ENCODE measurements around the gene PLEKHM2. TPM values are rescaled to one million over a fixed set of nuclear protein-coding genes. Genes with fewer than 3 reads are reported as not detected.

The PLEKHM2 gene
- total and polyA plus RNA-seq, 2 of the 4 experiments (the other 2 are of a cell fraction): 24.7 to 48.0 TPM

GRCh38 chr1:15656464-15656863 is 27.7 kb upstream of the PLEKHM2 start:
- no peak for TF ChIP-seq FOS (IDR thresholded peaks at IDR 0.05; ENCODE audit: low read depth, low read length)
- H2BK120ac ChIP-seq (ENCODE audit: low read depth, low read length): no peak overlapping the region
- no peak overlapping the region for H3K9ac ChIP-seq (ENCODE audit: low read depth, low read length)
- H2BK20ac ChIP-seq (ENCODE audit: low read depth, low read length): no peak overlapping the region
- dilution Hi-C loops (cut with HindIII; ENCODE audit: low sequenced_read_pairs, unreplicated experiment): no loop called here
- no peak overlapping the region for H3K14ac ChIP-seq (replicated peaks; ENCODE audit: low read depth, low read length)
- POLR2A ChIA-PET (ENCODE audit: unreplicated experiment): no interaction called here
- H3K9me1 ChIP-seq (ENCODE audit: insufficient read depth, low read length): peaks cover 3% of the 10 kb centered on the region; the same call in 1 of the 2 replicates
- H3K18ac ChIP-seq (ENCODE audit: low read depth, low read length): no peak overlapping the region
- H2BK15ac ChIP-seq (ENCODE audit: low read depth, low read length): no peak overlapping the region
- no peak overlapping the region for H2BK5ac ChIP-seq (ENCODE audit: low read depth, low read length, poor library complexity, severe bottlenecking)
- H4K8ac ChIP-seq (ENCODE audit: low read depth in 2 of 2, low read length in 2 of 2): no peak overlapping the region
- H3K36me3 ChIP-seq (ENCODE audit: control insufficient read depth, insufficient read depth, low read length): peaks cover 21% of the 10 kb centered on the region
- no peak for ATAC-seq (ENCODE audit: low read depth)
- H3K79me1 ChIP-seq (ENCODE audit: low read depth in 1 of 2, low read length in 2 of 2): peaks cover 14 to 18% of the 10 kb centered on the region in 2 experiments; a peak in 3 of 4 replicates
- H3K4me3 ChIP-seq (ENCODE audit: insufficient read depth, low read depth, low read length): no peak overlapping the region
- CTCF ChIA-PET: no interaction called here
- H3K27me3 ChIP-seq (ENCODE audit: control insufficient read depth, insufficient read depth, low read length): no peaks in the 10 kb centered on the region
- no peaks in the 10 kb centered on the region; the same call in 1 of the 2 replicates for H4K20me1 ChIP-seq (ENCODE audit: insufficient read depth, low read length)
- H2AFZ ChIP-seq (replicated peaks; ENCODE audit: low read length, poor library complexity): no peak overlapping the region
- no peak overlapping the region for H4K5ac ChIP-seq (ENCODE audit: low read depth, low read length)
- H4K91ac ChIP-seq (ENCODE audit: insufficient read depth, low read depth, low read length): no peak overlapping the region
- H3K27ac ChIP-seq (ENCODE audit: insufficient read depth, low read length): no peak overlapping the region
- no peak overlapping the region for H3K23ac ChIP-seq (ENCODE audit: low read depth, low read length)
- no peak overlapping the region for H3K4me2 ChIP-seq (ENCODE audit: low read depth, low read length)
- no peaks in the 10 kb centered on the region for H3K9me3 ChIP-seq (ENCODE audit: control insufficient read depth, insufficient read depth, low read length)
- intact Hi-C loops (cut with micrococcal nuclease): no loop called here
- H3K4me1 ChIP-seq (ENCODE audit: control insufficient read depth, insufficient read depth, low read length): no peaks in the 10 kb centered on the region
- BruUV-seq (replicated peaks): no TSS peak
- no peak overlapping the region for H3K4ac ChIP-seq (ENCODE audit: low read depth, low read length)
- H2AK5ac ChIP-seq (ENCODE audit: low read depth, low read length): no peak overlapping the region
- H3K56ac ChIP-seq (ENCODE audit: extremely low read depth, insufficient read depth, low read length): no peak overlapping the region
- in situ Hi-C loops (cut with MboI; ENCODE audit: low sequenced_read_pairs): no loop called here
- H2AK9ac ChIP-seq (replicated peaks; ENCODE audit: low read depth, low read length, poor library complexity): no peak overlapping the region
- WGBS, 2 experiments (ENCODE audit: extremely low coverage in 2 of 2, insufficient read length in 1 of 2): 100% methylated on average over 1 of the region's 3 CpGs; no CpG with 5 or more reads in 1 of the 2 experiments
- DNase-seq: no peak

Data from IMR-90 (cell line).